G401.6 (cell line): ENCODE measurements around the gene OSBPL5.

Source experiments
- FAIRE-seq: peaks from 2 replicates; lab custom pipeline; 2012; peaks lifted over from hg19 to GRCh38; lab: Jason Lieb, UNC

The OSBPL5 gene

DNA sequence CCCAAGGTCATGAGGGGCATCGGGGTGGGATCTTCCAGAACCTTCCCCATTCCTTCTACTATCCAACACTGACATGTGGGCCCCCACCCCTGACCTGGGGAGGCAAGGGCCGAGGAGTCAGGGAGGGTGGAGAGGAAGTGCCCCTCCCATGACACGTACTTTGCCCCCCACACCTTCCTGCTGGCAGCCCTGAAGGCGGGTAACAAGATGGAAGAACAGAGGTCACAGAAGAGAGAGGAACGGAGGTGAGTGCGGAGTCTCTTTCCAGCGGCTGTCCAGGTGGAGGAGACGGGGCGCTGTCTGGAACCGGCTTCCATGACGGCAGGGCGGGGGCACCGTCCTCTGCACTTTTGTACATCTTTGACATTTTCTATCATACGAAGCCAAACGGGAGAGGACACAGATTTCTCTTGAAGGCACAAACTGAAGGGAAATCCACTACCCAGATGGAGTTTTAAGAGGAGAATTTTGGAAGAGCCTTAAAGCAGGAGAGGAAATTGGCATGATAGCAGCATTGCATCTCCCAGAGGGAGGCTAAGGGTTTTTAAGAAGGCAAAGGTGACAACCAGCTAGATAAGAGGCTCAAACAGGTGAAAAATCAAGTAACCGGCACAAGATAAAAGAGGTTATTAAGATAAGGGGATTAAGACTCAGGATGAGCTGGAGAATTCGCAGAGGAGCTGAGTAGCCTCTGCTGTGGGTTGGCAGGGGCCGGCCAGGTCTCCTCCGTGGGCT is 16.7 kb downstream of the OSBPL5 start:
- no peak for FAIRE-seq

DNA sequence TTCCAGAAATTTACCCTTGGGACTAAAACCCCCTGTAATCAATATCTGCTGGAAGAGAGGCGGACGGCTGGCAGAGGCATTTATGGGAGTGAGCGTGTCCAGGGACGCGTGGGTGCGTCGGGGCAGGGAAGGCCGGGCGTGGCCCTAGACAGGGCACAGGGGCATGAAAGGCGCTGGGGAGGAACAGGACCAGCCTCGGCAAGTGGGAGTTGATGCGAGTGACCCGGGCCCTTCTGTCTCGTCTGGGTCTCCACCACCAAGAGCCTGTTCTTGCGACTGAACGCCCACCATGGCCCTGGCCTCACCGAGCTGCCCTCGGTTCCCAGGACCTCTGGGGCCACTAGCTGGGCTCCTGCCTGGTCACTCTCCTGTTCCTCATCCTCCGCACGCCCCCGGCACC is 17.5 kb downstream of the OSBPL5 start:
- no peak for FAIRE-seq

DNA sequence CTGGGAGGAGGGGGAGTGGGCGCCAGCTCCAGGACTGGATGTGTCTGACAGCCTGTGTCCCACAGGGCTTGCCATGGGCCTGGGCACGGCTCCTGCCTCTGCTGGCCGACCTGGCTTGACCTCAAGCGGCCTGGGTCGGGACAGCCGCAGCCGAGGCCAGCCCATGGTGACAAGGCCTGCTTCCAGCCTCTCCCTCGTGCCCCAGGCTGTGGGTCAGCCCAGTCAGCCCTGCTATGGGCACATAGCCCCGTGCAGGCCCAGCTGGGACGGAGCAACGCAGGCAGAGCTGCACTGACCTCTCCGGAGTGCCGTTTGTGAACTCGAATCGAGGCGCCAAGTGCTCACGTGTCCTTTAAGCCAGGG is 17.9 kb downstream of the OSBPL5 start:
- no peak for FAIRE-seq

DNA sequence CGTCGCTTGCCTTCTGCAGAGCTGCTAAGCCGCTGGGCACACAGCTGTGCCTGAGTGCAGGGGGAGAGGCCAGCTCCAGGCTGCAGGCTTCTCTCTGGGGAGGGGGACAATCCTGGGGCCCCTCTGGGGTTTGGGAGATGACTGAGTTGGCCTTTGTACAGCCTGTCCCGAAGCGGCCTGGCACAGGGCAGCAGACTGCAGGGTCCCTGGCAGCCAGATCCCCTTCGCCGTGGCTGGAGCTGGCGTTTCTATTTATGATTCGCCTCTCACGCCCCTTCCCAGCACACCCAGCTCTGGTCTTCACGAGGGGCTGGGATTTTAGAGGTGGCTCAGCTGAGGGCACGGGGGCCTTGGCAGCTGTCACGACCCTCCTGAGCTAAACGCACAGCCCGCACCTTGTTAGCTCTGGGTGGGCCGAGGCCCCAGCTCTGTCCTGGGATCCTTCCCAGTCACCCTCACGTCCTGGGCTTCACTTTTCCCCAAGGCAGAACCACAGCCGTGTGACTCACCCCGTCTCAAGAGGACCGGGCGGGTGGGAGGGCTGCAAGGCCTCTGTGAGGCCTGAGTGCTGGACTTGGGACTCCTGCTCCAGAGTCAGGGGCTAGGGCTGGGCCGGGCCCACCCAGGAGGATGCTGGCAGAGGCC is 18.4 kb downstream of the OSBPL5 start:
- FAIRE-seq, result no peak

DNA sequence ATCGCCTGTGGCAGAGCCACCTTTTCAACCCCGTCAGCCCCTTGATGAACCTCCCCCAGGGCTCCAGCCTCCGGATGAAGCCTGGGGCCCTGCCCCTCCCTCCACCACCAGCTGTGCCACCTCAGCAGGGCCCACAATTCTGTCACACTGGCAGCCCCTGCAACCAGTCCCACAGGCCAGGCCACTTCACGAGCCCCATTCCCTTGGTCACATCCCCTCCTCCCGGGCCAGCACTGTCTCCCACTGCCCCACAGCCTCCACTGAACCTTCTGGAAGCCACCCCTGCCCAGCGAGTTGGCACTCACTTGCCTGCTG is 19.9 kb downstream of the OSBPL5 start:
- FAIRE-seq, result no peak

DNA sequence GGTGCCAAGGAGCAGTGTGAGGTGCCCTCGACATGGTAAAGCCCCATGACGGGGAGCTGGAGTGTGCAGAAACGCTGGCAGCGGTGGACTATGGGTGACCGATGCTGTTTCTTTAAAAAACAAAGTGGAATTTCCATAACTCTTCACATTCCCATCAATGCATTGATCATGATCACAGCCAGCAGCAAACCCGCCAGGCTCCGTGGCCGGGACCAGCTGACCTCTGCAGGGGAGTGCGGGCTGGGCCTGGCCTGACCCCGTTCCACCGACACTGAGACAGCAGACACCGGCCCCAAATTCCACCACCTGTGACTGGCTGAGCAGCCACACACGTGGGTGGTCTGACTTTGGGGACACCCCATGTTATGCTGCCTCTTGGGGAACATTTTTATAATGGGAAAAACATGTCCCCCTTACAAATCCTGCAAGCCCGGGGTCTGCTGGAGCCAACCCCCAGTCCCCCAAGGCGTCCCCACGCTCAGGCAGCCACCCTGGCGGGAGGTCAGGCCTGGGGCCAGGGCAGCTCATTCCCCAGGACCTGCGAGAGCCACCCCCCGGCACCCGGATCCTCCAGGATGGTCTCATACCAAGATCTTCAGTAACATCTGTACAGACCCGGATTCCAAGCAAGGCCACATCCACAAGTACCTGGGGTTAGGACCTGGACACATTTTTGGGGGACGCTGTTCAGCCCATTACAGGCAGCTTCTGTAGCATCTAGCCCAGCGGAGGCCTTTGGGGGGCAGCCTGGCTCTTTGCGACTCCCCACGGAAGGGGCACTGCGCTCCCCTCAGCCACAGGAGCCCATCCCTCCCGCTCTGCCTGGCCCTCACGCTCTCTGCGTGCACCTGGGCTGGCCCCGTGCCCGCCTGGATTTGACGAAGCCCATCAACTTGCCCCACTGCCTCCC is 20.6 kb downstream of the OSBPL5 start:
- FAIRE-seq, result no peak

DNA sequence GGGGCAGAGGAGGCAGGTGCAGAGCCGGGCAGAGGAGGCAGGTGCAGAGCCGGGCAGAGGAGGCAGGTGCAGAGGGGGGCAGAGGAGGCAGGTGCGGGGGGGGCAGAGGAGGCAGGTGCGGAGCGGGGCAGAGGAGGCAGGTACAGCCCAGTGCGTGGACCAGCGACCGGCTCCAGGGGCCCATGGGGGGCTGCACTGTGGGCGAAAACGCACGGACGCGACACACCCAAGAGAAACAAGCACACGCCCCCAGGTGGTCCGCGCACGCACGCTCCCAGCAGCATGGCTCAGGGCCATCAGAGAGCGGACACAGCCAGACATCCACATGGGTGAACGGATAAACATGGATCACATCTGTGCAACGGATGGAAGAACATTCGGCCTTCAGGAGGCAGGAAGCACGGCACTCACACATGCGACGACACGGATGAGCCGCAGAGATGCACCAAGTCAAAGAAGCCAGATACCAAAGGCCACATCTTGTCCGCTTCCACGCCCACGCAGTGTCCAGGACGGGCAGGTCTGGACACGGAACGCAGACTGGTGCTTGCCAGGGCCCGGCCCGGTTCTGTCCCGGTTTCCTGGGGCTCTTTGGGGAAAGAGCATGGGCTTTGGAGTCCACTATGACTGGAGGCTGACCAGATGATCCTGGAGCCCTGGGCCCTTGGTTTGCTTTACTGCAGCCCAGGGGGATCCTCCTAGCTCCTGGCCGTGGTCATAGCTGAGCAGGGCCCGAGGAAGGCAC is 21.8 kb downstream of the OSBPL5 start:
- no peak for FAIRE-seq

DNA sequence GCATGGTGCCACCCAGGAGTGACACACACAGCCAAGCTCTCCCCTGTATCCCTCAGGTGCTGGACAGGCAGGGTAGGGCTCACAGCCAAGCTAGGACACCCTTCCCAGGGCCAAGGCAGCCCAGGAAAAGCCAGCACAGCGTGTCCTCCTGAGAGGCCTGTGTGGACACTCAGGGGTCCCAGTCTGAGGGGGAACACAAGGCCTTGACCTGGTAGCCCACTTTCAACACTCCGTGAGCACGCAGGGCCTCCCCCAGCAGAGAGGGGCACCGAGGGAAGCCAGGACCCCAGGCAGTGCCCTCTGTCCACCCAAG is 24.9 kb downstream of the OSBPL5 start:
- no peak for FAIRE-seq

DNA sequence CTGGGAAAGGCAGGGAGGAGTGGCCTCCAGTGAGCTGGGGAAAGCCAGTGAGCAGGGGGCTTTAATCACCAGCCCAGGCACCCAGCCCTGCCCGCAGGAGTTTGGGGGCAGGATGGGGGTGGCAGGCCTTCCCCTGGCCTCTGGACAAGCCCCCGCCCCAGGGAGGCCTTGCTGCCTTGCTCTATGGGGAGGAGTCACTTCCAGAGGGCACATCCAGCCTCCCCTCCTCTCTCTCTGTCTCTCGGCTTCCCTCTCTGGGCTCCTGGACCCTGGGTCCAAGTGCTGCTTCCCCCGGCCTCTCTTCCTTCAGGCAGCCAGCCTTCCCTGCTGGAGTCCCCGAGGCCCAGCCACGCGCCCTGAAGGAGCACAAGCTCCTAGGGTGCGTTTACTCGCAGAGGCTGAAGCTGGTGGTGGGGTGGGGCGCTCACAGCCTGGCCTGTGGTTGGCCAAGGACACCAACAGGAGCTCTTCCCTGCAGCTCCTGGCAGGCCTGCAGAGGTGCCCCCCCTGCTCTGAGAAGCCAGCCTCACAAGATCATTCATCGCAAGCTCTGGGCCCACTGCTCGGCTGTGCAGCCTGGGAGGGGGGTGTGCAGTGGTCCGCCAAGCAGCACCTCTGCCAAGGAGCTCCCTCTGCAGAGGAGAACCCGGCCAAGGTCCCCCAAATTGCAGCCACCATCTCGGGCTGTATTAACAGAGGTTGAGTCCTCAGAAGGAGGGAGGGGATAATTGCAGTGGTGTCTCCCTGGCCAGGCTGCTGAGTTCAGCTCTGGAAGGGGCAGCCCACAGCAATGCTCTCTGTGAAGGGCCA is 25.4 kb downstream of the OSBPL5 start:
- FAIRE-seq, result no peak

DNA sequence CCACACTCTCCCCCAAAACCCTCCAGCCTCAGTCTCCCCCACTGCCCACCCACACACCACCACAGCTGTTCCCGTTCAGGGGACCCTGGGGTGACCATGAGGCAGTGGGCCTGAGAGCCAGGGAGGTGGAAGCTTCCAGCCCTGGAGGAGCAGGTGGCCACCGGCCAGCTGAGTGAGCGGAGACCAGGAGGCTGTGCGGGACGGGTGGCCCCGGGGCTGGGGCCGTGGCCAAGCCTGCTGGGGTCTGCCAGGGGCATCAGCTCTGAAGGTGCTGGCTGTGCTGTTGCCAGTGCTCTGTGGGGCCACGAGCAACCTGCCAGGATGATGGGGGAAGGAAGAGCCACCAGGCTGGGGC is 26.0 kb downstream of the OSBPL5 start:
- FAIRE-seq, result no peak

DNA sequence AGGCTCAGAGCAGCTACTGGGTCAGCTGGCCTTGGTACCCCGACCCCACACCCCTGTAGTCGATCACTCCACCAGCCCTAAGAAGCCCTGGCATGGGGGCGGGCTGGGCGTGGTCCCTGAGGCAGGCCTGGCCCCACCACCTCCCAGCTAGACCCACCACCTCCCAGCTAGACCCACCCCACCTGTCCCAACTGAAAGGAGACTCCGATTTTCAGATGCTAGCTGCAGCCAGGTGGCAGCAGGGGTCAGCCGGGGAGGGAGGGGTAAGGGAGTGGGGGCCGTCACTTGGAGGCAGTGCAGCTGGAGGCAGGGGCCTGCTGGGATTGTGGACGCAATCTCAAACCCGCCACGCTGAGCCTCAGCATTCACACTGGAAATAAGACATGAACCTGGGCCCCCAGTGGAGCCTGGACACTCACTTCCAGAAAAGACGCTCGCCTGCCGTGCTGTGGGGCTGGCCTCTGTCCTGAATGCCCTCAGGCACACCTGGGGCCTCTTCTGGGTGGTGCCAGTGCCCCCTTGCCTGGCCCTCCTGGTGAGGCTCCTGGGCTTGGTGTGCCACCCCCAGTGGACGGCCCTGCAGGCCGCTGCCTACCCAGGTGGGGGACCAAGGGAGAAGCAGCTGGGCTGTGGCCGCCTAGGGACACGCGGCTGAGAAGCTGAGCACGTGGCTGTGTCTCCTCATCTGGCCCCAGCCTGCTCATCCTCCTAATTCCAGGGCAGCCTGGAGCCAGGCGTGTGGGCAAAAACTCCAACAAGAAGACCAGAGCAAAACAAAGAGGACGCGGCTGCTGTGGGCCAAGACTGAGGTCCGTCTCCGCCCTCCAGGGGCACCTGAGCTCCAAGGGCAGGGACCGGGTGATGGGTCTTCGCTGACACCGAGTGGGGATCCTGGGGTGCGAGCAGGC is 26.7 kb downstream of the OSBPL5 start:
- FAIRE-seq, result no peak

DNA sequence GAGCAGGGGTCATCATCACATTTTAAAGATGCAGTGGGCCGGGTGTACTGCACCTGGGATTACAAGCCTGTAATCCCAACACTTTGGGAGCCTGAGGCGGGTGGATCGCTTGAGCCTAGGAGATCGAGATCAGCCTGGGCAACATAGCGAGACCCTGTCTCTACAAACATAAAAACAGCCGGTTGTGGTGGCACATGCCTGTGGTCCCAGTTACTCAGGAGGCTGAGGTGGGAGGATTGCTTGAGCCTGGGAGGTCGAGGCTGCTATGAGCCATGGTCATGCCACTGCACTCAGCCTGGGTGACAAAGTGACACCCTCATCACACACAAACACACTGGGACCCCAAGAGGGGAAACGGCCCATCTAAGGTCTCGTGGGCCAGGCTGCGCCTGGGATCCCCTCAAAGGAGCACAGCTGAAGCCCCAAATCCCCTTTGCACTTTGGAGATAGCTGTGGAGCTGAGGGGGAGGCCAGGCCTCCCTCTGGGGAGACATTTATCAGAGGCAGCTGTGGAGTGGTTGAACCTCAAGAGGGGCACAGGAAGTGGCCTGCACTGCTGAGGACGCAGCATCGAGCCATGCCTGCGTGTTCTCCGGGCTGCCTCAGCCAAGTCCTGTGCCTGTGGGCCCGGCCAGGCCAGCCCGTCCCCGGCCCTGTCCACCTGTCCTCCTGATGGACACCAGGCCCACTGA is 27.5 kb downstream of the OSBPL5 start:
- no peak for FAIRE-seq

DNA sequence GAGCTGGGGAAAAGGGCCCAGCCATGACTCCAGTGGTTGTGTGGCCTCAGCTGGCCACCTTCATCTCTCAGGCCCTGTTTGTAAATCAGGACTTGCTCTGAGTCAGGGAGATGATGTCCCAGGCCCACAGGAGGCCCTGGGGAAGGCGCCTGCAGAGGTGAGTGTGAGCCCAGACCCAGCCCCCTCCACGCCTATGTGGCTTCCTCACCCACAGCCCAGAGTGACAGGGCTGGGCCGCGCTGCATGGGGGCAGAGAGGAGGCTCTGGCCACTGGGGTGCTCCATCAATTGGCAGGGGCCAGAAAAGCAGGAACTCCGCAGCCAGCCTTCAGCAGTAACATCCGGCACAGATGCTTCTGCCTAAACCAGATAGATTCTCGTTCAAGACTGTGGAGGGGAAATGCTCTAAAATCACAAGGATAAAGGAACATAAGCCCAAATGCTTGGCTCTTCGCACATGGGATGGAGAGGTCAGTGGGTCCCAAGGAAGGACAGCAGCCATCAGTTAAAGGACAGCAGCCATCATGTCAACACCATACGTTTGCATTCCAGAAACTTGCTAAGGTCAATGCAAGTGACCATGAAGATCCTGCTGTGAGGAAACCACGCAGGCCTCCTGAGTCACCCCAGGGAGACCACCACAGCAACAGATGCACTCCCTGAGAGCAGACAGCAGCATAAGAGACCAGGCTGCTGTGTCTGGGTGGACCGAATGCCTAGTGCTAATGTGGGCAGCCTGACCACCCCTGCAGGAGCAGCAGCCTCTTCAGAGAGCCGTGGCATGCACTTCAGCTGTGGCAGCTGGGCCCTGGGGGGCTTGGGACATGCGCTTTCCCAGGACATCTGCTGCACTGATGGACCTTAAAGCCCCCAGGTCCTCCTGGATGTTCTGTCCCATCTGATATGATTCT is 28.3 kb downstream of the OSBPL5 start:
- FAIRE-seq, result no peak

DNA sequence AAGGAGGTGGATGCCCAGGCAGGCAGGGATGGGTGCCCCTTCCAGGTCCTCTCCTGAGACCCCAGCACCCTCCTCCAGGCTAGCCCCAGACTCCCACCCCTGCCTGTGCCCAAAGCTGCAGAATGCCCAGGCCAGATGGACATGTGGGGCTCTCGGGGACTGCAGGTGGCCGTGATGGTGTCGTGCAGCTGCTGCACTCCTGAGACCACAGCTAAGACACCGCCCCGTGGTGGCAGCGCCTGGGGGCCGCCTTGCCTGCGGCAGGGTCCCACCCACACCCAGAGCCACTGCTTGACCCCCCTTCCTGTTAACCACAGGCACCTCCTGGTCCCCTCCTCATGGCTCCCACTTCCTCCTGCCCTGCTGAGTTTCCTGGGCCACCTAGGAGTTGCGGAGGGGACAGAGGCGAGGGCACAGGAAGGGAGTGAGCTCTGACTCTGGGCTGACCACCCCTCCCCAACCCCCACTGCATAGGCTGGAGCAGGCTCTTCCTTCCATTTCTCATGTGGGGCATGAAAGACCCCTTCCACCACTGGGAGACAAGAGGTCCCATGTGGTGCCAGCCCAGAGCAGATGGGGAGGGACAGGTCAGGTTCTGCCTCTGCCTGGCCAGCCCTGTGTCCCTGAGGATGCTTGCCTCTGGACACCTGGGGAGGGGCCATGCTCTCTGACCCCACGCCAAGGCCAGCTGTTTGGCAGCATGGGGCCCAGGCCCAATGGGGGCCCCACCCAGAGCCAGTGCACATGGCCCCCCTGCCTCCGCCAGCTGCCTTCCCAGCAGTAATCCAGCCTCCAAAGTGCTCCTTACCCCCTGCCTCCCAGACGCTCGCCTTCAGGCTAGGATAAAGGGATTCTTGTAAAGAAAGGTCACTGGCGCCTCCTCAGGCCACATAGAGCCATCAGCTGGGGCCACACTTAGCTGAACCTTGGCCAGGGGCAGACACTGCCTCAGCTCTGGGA is 29.3 kb downstream of the OSBPL5 start:
- FAIRE-seq, result no peak

DNA sequence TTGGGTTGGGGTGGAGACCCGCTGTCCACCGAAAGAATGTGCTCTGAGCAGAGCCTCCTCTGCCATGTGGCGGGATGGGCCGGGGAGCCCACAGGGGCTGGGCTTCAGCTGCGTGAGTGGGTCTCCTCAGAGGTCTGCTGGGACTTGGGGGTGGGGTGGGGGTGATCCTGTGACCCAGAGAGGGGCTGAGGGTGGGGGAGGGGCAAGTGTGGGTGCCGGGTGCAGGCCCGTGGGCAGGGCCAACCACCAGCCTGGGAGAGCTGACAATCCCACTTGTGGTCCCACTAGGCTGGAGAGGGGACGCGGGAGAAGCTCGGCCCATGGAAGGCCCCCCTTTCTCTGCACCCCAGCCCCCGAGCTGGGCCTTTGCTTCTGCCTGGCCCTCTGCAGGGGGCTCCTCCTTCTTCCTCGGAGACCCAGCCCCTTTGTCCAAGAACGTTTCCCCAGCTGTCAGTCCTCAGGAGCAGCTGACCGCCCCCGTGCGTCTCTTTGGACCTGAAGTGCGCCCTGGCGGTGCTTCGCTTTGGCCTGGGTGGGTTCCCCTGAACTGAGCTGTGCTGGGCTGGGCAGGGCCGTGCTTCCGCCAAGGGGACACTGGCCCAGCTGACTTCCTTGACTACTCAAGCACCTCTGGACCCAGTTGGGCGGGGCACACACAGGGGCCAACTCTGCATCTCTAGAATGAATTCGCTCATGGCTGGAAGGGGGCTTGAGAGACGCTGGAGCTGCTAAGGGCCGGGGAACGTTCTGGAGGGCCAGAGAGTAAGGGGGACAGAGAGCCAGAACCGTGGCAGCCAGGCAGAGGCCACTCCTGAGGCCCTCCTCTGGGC is 30.2 kb downstream of the OSBPL5 start:
- no peak for FAIRE-seq

DNA sequence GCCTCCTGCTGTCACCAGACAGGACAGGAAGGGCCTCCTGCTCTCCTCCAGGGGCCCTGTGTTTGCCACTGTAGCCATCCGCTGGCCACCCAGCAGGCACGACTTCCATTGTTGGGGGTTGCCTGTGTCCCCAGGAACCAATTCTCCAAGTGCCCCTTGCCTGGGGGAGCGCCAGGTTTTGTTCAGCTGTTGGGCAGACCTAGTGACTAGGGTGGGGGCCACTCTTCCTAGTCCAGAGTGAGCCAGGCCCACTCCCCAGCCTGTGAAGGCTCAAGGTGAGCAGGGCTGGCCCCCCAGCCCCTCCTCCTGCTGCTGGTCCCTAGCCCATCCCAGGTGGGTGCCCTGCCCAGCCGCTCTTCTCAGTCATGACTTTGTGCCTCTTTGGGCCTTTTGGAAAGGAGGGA is 30.9 kb downstream of the OSBPL5 start:
- no peak for FAIRE-seq
